NB4 (cell line): Measurements from ENCODE around the gene CD14.
"Not testable (repeated sequence)": the region's sequence is repeated elsewhere in the genome, so short reads cannot be mapped to it uniquely, and the experiment has no call there.

Experiments
- DNase-seq: peaks from one replicate; pipeline ENCODE4 v3.0.0; 2010; ENCODE audit warnings: low read depth
- H3K4me3 ChIP-seq: one replicate; pipeline ENCODE4 v1.5.1; 2011; ENCODE audit warnings: mild to moderate bottlenecking, low read depth, low read length, moderate library complexity
- MYC ChIP-seq: IDR thresholded peaks from 2 replicates; pipeline ENCODE4 v1.6.1; 2011; ENCODE audit warnings: low read depth, low read length
- POLR2A ChIP-seq: IDR thresholded peaks from 2 replicates; pipeline ENCODE4 v1.6.1; 2011; ENCODE audit warnings: mild to moderate bottlenecking; ENCODE audit not compliant: insufficient read length; ENCODE audit errors: extremely low read depth
- TF ChIP-seq, protein P1 (sequence below): IDR thresholded peaks from 2 replicates; pipeline ENCODE4 v1.6.1; 2011; ENCODE audit warnings: low read depth, low read length
- TF ChIP-seq, protein P2 (sequence below): IDR thresholded peaks from one replicate; pipeline ENCODE4 v1.5.1; 2012; ENCODE audit warnings: low read depth, low read length

Gene CD14

DNA sequence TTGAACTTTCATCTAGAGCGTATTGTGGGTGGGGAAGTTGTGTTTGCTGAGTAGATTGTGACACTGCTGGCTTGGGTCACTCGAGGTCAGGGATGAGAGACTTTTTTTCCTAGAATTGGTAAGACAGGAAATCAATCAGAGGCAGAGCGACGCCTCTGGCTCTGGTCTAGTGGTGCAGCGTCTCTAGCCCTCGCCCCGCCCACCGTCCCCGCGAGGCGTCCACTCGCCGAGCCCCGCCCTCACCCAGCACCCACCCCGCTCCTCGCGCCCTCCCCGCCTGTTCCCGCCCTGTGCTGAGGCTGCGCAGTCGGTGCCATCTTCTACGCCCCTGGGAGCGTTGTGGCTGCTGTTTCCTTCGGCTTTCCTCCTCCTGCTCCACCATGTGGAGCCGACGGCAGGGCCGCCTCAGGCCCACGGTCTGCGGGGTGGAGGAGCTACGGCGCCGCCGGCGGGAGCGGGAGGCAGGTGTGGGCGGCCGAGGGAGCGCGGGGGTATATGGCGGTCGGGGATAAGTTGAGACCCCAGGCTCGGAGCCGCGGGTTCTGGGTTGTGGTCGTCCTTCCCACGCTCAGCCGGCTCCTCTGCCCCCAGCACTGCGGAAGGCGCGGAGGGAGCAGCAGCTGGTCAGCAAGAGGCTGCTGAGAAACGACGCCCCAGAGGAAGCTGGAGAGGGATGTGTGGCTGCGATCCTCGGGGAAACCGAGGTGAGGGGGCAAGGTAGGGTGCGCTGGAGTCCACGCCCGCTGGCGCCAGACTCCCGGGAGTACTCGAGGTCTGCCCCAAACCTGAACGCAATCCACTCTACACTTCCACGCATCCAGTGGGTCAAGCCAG lies 6.4 kb upstream of the CD14 start, which contains the start of gene TMCO6:
TSS of gene TMCO6 (plus strand) at position 304 of the 834 bp plus-strand sequence. CDS start at position 381, 77 bp downstream.
- TF ChIP-seq POLR2A (peak; percentile 83), MYC (peak; percentile 89)
- TF ChIP-seq, protein P1, sequence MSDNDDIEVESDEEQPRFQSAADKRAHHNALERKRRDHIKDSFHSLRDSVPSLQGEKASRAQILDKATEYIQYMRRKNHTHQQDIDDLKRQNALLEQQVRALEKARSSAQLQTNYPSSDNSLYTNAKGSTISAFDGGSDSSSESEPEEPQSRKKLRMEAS, result peak; percentile 85
- TF ChIP-seq, protein P2, sequence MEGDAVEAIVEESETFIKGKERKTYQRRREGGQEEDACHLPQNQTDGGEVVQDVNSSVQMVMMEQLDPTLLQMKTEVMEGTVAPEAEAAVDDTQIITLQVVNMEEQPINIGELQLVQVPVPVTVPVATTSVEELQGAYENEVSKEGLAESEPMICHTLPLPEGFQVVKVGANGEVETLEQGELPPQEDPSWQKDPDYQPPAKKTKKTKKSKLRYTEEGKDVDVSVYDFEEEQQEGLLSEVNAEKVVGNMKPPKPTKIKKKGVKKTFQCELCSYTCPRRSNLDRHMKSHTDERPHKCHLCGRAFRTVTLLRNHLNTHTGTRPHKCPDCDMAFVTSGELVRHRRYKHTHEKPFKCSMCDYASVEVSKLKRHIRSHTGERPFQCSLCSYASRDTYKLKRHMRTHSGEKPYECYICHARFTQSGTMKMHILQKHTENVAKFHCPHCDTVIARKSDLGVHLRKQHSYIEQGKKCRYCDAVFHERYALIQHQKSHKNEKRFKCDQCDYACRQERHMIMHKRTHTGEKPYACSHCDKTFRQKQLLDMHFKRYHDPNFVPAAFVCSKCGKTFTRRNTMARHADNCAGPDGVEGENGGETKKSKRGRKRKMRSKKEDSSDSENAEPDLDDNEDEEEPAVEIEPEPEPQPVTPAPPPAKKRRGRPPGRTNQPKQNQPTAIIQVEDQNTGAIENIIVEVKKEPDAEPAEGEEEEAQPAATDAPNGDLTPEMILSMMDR, result peak; percentile 53
- peak; percentile 98 for DNase-seq
- H3K4me3 ChIP-seq, result peak within 1 kb of the TSS; percentile 90

GRCh38 chr5:140638898-140639147 lies 5.8 kb upstream of the CD14 start:
- H3K4me3 ChIP-seq, result peak overlapping the region; percentile 44

DNA sequence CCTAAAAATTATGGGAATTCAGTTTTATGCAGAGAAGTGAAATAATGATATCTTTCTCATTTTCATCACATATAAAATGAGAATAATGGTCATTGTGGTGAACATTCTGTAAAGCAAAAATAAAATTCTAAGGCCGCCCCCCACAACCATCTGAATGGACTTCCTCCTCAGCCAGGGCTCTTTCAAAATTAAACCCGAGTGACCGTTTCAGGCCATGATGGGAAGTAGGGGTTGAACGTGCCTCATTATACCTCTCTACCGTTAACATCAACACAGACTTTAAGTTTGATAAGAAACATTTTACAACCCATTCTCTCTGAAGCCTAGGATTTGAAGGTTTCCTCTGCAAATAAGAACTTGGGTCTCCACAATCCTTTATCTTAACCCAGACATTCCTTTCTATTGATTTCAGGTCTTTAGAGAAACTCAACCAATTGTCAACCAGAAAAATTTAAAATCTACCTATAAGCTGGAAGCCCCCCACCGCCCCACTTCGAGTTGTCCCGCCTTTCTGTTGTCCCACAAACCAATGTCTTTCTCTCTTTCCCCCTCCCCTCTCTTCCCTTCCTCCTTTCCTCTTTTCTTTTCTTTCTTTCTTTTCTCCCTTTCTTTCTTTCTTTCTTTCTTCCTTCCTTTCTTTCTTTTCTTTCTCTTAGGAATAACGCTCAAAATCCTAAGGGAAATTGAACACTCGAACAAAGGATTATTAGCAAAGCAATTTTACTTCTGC lies 4.6 kb upstream of the CD14 start:
- H3K4me3 ChIP-seq, result no peak overlapping the region
- TF ChIP-seq MYC, result no peak
- TF ChIP-seq, protein P1, result no peak
- TF ChIP-seq POLR2A, result no peak
- TF ChIP-seq, protein P2, result no peak
- DNase-seq, result no peak

More at GRCh38 chr5:140638898-140639147, 5.8 kb upstream of the CD14 start:
- DNase-seq, result not testable (repeated sequence)

DNA sequence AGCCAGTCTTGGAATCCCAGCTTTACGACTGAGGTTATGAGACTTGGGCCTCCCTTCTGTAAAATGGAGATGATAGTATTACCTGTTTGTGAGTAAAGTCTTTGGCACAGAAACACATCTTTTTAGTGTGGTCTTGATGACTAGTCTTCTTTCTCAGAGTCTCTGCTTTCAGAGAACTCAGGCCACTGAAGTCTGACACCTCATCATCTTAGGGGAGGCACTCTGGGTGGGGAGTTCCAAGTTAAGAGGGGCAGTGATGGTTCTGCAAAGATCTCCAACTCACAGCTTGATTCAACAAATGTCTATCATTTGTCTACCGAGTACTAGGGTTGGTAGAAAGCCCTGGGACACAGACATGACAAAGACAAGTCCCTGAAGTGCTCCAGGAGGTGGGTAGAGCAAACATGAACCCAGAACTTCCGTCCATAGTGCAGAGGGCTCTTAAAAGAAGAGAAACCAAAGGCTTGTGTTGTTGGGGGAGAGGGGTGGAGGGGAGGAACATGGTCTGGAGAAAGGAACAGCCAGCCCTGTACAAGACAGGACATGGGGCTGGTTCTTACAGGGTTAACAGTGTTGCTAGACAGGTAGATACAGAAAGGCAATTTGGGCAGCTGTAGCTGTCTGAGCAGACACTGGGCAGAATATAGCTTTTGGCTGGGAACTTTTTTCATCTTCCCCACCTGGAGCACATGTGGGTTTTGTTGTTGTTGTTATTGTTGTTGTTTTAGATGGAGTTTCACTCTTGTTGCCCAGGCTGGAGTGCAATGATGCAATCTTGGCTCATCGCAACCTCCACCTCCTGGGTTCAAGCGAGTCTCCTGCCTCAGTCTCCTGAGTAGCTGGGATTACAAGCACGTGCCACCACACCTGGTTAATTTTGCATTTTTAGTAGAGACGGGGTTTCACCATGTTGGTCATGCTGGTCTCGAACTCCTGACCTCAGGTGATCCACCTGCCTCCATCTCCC lies 2.6 kb upstream of the CD14 start:
- no peak overlapping the region for H3K4me3 ChIP-seq
- TF ChIP-seq, protein P1, result no peak
- TF ChIP-seq, protein P2, result no peak
- TF ChIP-seq POLR2A (no peak), MYC (no peak)
- DNase-seq, result no peak

DNA sequence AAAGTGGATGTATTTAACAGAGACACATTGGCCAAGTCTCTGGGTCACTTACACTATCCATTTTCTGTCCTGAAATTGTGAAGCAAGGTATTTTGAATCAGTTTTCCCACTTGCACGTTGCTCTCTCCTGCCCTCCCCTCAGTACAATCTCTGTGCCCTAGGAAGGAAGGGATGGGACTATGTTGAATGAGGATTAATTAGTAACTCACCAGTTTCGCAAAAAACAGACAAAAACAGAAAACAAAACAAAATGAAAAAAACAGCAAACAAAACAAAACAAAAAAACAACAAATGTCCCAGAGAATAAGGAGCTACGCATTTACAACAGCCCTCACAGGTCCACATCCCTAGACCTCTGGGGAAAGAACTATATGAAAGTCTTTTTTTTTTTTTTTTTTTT lies 1.1 kb upstream of the CD14 start:
- TF ChIP-seq, protein P2, result no peak
- TF ChIP-seq POLR2A (no peak), MYC (no peak)
- TF ChIP-seq, protein P1, result no peak
- no peak for DNase-seq
- H3K4me3 ChIP-seq, result no peak overlapping the region
